ENCODE measurements around the gene TMCC3.

Gene TMCC3

DNA sequence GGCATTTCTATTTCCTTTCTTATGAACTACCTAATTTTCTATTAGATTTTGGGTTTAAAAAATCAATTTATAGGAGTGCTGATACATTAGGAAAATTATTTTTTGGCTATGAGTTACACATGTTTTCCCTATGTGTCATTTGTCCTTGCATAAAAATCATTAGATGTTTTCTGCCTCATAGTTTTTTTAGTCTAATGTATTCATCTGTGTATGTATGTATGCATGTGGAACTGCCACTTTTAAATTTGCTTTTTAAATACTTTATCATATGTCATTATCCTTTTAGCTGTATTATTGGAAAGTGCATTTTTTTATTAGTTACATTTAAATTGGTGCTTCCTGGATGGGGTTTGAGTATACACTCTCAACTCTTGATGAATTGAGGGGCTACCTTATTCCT is 112.0 kb downstream of the TMCC3 start:
- no peak for FAIRE-seq
- no peak for DNase-seq (ENCODE audit: insufficient read length, low spot score)

- no peak for FAIRE-seq
- no peak for DNase-seq (ENCODE audit: insufficient read length, low spot score)
Observed at GRCh38 chr12:94536040-94536965, 114.1 kb downstream of the TMCC3 start.

- DNase-seq (ENCODE audit: insufficient read length, low spot score) = no peak
- no peak for FAIRE-seq
Observed at GRCh38 chr12:94535510-94535921, 114.8 kb downstream of the TMCC3 start.

DNA sequence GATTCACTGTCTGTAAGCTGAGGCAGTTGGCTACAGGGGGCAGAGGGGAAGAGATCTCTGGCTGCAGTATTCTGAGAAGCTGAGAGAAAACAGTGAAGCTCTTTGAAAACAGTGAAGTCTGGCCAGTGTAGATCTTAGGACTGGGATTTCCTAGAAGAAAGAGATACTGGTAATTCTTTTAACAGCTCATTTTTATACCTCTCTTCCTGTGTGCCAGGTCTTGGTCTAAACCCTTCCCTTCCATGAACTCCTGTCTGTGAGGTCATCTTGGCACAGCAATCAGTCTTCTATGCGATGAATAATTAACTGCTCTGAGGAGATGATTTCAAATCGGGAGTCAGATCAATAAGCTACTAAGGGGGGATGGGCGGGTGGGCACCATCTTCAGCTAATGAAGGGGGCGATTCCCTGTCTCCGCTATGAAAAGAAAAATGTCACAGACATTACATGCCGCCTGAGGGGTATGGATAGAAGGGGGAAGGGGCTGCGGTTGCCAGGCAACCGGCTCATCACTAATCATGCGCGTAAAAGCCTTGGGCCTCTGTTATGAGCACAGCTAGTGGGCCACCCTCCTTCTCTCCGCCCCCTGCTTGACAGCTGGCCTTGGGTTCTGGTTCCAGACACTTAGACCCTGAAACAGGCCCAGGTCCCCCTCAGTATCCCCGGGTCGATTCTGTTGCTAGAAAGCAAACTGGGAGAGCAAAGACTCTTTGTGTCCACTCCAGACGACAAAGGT is 115.4 kb downstream of the TMCC3 start:
- FAIRE-seq (no peak), DNase-seq (ENCODE audit: insufficient read length, low spot score) (no peak)

- DNase-seq (ENCODE audit: insufficient read length, low spot score) (no peak), FAIRE-seq (no peak)
Observed at GRCh38 chr12:94534278-94534677, 116.1 kb downstream of the TMCC3 start.

DNA sequence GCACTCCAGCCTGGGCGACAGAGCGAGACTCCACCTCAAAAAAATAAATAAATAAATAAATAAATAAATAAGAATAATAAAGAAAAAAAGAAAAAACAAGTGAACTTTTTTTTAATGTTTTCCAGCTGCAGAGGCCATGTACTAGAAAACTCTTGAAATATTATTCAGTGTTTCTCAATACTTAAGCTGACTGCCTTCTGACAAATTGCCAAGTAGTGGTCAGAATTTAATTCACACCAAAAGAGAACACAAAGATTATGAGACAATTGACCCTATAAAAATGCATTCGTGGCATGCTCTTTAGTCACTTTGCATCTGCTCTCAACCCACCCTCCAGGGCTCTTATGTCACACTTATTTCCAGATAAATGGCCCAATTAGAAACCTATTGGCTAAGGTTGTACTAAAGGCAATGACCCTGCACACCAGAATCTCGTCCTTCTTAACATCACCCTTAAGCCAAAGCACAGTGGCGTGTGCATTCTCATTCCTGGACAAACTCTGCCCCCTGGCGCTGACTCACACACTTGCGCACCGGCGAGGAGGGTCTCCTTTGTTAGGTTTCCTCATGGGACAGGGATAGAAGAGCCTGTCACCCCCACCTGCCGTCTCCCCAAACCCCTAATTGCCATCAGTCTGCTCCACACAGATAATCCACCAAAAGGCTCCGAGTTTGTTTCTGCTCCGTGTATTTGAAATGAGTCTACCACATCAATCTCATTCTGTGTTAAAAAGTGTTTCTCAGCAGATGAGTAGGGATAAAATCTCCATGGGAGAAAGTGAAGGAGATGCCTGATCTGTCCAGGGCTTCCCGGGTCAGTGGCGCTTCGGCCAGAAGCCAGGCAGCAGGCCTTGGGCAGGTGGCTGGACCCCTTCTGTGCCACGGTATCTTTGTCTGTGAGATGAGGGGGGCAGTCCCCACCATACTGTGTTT is 117.6 kb downstream of the TMCC3 start:
- FAIRE-seq = peak; percentile 9
- DNase-seq (ENCODE audit: insufficient read length, low spot score) = peak; percentile 84

GRCh38 chr12:94531196-94531720 is 119.1 kb downstream of the TMCC3 start:
- FAIRE-seq = no peak
- DNase-seq (ENCODE audit: insufficient read length, low spot score) = no peak

GRCh38 chr12:94525951-94526350 is 124.4 kb downstream of the TMCC3 start:
- DNase-seq (ENCODE audit: insufficient read length, low spot score) = no peak
- no peak for FAIRE-seq
